ENCODE measurements around the gene SRRM2. TPM values are rescaled to one million over a fixed set of nuclear protein-coding genes. Genes with fewer than 3 reads are reported as not detected.

SRRM2 gene
- total and polyA plus RNA-seq, 9 of the 15 experiments (the other 6 are each of a cell fraction or from before 2014, with no cell fraction given) = 26.7 to 563 (median 81.1) TPM

DNA sequence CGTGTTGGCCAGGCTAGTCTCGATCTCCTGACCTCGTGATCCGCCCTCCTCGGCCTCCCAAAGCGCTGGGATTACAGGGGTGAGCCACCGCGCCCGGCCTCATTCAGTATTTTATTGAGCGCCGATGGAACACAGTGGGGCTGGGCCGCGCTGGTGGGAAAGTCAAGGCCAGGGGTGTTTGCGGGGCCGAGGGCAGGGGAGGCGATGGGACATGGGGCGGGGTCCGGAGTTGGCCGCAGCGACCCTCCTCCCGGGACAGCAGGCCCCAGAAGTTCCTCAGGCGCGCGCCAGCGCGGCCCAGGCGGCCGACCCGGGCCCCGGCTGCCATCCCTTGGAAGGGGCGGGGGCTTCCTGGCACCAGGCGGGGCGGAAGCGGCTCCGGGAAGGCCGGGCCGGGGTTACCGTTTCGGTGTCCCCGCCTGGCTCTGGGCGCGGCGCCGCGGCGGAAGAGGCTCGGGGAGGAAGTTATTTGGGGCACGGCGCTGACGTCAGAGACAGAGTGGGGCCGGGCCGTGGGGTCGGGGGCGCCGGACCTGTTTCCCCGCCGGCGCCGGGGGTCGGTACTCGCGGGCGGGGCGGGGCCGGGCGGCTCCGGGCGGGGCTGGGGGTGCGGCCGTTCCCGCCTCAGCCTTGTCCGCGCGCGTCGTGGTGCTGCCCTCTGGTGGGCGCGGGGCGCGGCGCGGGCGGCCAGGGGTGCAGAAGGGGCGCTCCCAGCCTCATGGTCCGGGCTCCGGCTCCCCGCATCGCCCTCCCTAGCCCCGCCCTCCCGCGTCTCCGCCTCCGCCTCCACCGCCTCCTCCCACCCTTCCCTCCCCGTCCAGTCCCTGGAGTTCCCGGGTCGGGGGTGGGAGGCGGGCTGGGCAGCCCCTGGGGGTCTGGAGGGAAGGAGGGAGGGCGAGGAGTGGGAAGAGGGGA is 31.5 kb upstream of the SRRM2 start (continued):
- TF ChIP-seq TBP (optimal IDR thresholded peaks at IDR 0.05; ENCODE audit: low read depth, low read length) (peak; percentile 44), XRCC4 (IDR thresholded peaks at IDR 0.05; ENCODE audit: extremely low read depth, insufficient read depth, insufficient read length) (no peak), TRIM24 (IDR thresholded peaks at IDR 0.05) (peak in 1 of 2 experiments; percentile 90; a peak in 2 of 4 replicates), SIRT6 (IDR thresholded peaks at IDR 0.05; ENCODE audit: low read depth, low read length) (no peak), PHB (CRISPR knock-in tag; IDR thresholded peaks at IDR 0.05) (no peak), PRDM10 (IDR thresholded peaks at IDR 0.05; ENCODE audit: partially characterized antibody) (no peak), RBM25 (IDR thresholded peaks at IDR 0.05; ENCODE audit: low read depth, low read length, severe bottlenecking) (no peak), ATF3 (IDR thresholded peaks at IDR 0.05) (peak; percentile 44; the same call in 1 of the 2 replicates), ATF3 (CRISPR knock-in tag; conservative IDR thresholded peaks at IDR 0.05) (no peak), BRD9 (IDR thresholded peaks at IDR 0.05; ENCODE audit: low read depth, partially characterized antibody) (no peak), FOSL1 (tag; conservative IDR thresholded peaks at IDR 0.05) (peak; percentile 64), ETV5 (CRISPR knock-in tag; IDR thresholded peaks at IDR 0.05; ENCODE audit: low read depth) (no peak), TARDBP (IDR thresholded peaks at IDR 0.05) (0 out of 2 replicates have a peak, but pooled peaks have one; percentile 51), YY1 (IDR thresholded peaks at IDR 0.05; ENCODE audit: borderline replicate concordance in 1 of 3, control insufficient read depth in 1 of 3, extremely low read depth in 1 of 3, insufficient read depth in 3 of 3, insufficient read length in 1 of 3, insufficient replicate concordance in 2 of 3, low read depth in 1 of 3, low read length in 2 of 3) (peak in 2 of 3 experiments; percentile 68 to 79), CREB1 (IDR thresholded peaks at IDR 0.05) (peak; percentile 92), CREB1 (CRISPR knock-in tag; IDR thresholded peaks at IDR 0.05) (peak; percentile 95)
- TF ChIP-seq, protein P1, sequence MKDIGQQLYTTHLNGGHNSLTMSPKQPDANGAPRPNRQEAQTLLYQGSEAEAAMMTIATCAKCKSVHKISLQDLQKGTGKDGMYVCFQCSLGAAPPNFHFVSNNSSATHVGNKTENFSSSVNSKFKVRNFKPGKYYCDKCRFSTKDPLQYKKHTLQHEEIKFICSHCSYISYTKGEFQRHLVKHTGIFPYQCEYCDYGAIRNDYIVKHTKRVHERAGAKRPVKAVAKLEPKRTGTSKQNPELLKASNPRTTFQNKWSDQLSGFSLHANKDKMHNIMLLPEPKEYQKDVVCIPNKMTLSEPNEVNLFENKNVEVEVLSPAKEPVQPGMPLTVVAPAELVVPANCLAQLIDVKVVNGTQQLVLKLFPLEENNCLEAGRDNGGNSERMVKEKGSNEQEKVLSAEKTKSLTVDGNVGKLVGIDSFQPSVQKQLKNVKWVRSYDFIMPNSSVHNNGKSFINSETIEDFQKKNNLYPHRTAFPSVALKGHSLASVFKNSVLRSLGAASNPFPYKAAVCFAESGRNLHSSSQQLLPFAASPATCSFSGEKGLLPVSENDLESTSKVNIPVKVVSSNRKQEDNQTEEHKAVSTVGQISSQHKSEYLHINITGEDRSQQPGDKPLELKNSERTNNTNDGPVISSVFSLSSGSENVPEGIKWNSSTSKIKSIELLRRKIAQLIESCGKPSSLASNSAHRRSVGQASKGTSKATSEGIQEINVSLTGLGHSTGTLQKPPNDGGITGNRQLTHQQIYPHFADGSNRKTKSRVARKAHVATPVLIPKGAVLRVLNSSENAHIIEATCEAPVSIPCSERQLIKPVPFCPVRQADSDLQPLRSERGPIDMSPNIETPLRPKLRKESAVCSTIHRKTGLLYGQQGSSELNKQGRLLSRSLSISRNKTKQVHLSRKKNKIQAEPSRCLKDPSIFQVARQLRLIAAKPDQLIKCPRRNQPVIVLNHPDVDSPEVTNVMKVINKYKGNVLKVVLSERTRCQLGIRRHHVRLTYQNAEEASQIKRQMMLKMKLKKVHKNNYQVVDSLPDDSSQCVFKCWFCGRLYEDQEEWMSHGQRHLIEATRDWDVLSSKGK (CRISPR knock-in tag; IDR thresholded peaks at IDR 0.05) = no peak
